ENCODE measurements around the gene ACTL8. TPM values are rescaled to one million over a fixed set of nuclear protein-coding genes. Genes with fewer than 3 reads are reported as not detected.

The ACTL8 gene
- total RNA-seq, 1 experiment from 2014 or later, result 0.69 TPM

DNA sequence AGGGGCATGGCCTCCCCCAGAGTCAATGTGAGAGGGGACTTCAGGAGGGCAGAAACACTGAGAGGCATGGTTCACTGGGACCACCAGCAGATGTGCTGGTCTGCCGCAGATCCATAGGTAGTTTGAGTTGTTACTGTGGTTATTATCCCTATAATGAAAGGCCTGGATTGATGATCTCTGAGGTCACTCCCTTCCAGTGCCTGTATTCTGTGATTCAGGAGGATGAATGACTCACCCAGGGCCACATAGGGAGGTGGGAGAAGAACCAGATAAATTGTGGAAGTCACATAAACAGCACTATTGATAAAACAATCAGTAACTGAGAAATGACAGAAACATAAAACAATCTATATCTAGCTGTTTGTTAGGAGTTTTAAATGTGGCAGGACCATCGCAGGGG is 22.7 kb upstream of the ACTL8 start:
- no peak for DNase-seq (ENCODE audit: low read depth, low spot score)
- Histone ChIP-seq H4K20me1 (ENCODE audit: insufficient read depth) (no peaks in the 10 kb centered on the region), H3K27ac (ENCODE audit: low read depth, low read length) (no peak overlapping the region), H3K27me3 (ENCODE audit: insufficient read depth, low read length) (no peaks in the 10 kb centered on the region), H3K4me3 (replicated peaks in 1 of 2; ENCODE audit: low read depth in 1 of 2, low read length in 2 of 2) (no peak overlapping the region), H2AFZ (ENCODE audit: low read depth, low read length, poor library complexity, severe bottlenecking) (no peak overlapping the region), H3K4me1 (ENCODE audit: control insufficient read depth in 1 of 2, insufficient read depth in 2 of 2, low read length in 2 of 2) (peaks cover 0 to 7% of the 10 kb centered on the region in 2 experiments; a peak in 2 of 4 replicates), H3K9me2 (ENCODE audit: insufficient read depth) (no peaks in the 10 kb centered on the region), H3K9ac (ENCODE audit: low read length) (no peak overlapping the region), H3K9me3 (ENCODE audit: control insufficient read depth in 1 of 2, insufficient read depth in 1 of 2, low read depth in 1 of 2, low read length in 2 of 2) (no peaks in the 10 kb centered on the region), H3K79me2 (ENCODE audit: insufficient read depth, low read length) (no peaks in the 10 kb centered on the region), H3K4me2 (ENCODE audit: low read length) (peak overlapping the region; percentile 19; the same call in 1 of the 2 replicates), H3K36me3 (ENCODE audit: control insufficient read depth in 1 of 2, insufficient read depth in 2 of 2, low read length in 2 of 2) (no peaks in the 10 kb centered on the region)
- BruUV-seq (replicated peaks), result no TSS peak
- RAD21 ChIA-PET (ENCODE audit: low non-redundant PET in 1 of 2, low total read pairs in 2 of 2, uncharacterized antibody in 2 of 2, unreplicated experiment in 2 of 2), result no interaction called here
- CTCF ChIA-PET, result interaction anchor here (1.4 kb wide), 1 partner anchor 21 kb away, joined by 3 read pairs; no protein-coding TSS in a partner anchor
- TF ChIP-seq CBX3 (IDR thresholded peaks at IDR 0.05; ENCODE audit: low read depth) (no peak), ELF1 (IDR thresholded peaks at IDR 0.05; ENCODE audit: borderline replicate concordance, low read depth) (no peak), EZH2 (IDR thresholded peaks at IDR 0.05) (no peak), POLR2A (IDR thresholded peaks at IDR 0.05; ENCODE audit: borderline replicate concordance, extremely low read depth, insufficient read depth, insufficient read length) (no peak), JUND (IDR thresholded peaks at IDR 0.05) (no peak), SRF (IDR thresholded peaks at IDR 0.05; ENCODE audit: low read depth) (no peak), YY1 (IDR thresholded peaks at IDR 0.05; ENCODE audit: extremely low read depth, insufficient replicate concordance, low read depth, low read length) (no peak), ZFX (IDR thresholded peaks at IDR 0.05) (no peak), ZNF274 (IDR thresholded peaks at IDR 0.05; ENCODE audit: low read depth, low read length) (no peak), FOSL1 (IDR thresholded peaks at IDR 0.05; ENCODE audit: low read depth) (no peak), CEBPB (IDR thresholded peaks at IDR 0.05; ENCODE audit: low read depth) (no peak), MAX (IDR thresholded peaks at IDR 0.05) (no peak)
- TF ChIP-seq, protein P1, sequence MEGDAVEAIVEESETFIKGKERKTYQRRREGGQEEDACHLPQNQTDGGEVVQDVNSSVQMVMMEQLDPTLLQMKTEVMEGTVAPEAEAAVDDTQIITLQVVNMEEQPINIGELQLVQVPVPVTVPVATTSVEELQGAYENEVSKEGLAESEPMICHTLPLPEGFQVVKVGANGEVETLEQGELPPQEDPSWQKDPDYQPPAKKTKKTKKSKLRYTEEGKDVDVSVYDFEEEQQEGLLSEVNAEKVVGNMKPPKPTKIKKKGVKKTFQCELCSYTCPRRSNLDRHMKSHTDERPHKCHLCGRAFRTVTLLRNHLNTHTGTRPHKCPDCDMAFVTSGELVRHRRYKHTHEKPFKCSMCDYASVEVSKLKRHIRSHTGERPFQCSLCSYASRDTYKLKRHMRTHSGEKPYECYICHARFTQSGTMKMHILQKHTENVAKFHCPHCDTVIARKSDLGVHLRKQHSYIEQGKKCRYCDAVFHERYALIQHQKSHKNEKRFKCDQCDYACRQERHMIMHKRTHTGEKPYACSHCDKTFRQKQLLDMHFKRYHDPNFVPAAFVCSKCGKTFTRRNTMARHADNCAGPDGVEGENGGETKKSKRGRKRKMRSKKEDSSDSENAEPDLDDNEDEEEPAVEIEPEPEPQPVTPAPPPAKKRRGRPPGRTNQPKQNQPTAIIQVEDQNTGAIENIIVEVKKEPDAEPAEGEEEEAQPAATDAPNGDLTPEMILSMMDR (IDR thresholded peaks at IDR 0.05 in 2 of 3, conservative IDR thresholded peaks at IDR 0.05 in 1 of 3; ENCODE audit: borderline replicate concordance in 1 of 3, insufficient read depth in 1 of 3, low read depth in 2 of 3, low read length in 2 of 3), result no peak
- TF ChIP-seq, protein P2, sequence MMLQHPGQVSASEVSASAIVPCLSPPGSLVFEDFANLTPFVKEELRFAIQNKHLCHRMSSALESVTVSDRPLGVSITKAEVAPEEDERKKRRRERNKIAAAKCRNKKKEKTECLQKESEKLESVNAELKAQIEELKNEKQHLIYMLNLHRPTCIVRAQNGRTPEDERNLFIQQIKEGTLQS (IDR thresholded peaks at IDR 0.05), result no peak
- intact Hi-C loops (cut with micrococcal nuclease), result no loop called here
- ATAC-seq, result peak; percentile 55; the same call in 1 of the 2 replicates
- POLR2A ChIA-PET, result no interaction called here
